ENCODE results near the gene BABAM2.
"Not testable (repeated sequence)": the region's sequence is repeated elsewhere in the genome, so short reads cannot be mapped to it uniquely, and the experiment has no call there.

BABAM2 gene

GRCh38 chr2:28370354-28370753 lies 479.8 kb downstream of the BABAM2 start:
- DNase-seq, result no peak

- DNase-seq, result not testable (repeated sequence)
Observed at GRCh38 chr2:28371728-28372127, 481.2 kb downstream of the BABAM2 start.

GRCh38 chr2:28373854-28374253 lies 483.3 kb downstream of the BABAM2 start:
- no peak for DNase-seq

- DNase-seq, result no peak
Observed at GRCh38 chr2:28374331-28374730, 483.8 kb downstream of the BABAM2 start.

- no peak for DNase-seq
Observed at GRCh38 chr2:28375236-28375635, 484.7 kb downstream of the BABAM2 start.

- no peak for DNase-seq
Observed at GRCh38 chr2:28375742-28376631, 485.5 kb downstream of the BABAM2 start.

- DNase-seq, result no peak
Observed at GRCh38 chr2:28377195-28377816, 486.8 kb downstream of the BABAM2 start.

GRCh38 chr2:28377984-28378678 lies 487.6 kb downstream of the BABAM2 start:
- no peak for DNase-seq

- no peak for DNase-seq
Observed at GRCh38 chr2:28378679-28379584, 488.4 kb downstream of the BABAM2 start.

- no peak for DNase-seq
Observed at GRCh38 chr2:28380219-28380618, 489.7 kb downstream of the BABAM2 start.

- DNase-seq, result no peak
Observed at GRCh38 chr2:28381225-28382180, 491.0 kb downstream of the BABAM2 start.

- no peak for DNase-seq
Observed at GRCh38 chr2:28382755-28383154, 492.2 kb downstream of the BABAM2 start.

GRCh38 chr2:28387082-28387960 lies 496.8 kb downstream of the BABAM2 start:
- DNase-seq, result no peak
